Measurements from ENCODE around the gene KRTAP10-3. TPM values are rescaled to one million over a fixed set of nuclear protein-coding genes. Genes with fewer than 3 reads are reported as not detected.

Gene KRTAP10-3
- total and polyA plus RNA-seq, 9 of the 15 experiments (the other 6 are each of a cell fraction or from before 2014, with no cell fraction given) = not detected

DNA sequence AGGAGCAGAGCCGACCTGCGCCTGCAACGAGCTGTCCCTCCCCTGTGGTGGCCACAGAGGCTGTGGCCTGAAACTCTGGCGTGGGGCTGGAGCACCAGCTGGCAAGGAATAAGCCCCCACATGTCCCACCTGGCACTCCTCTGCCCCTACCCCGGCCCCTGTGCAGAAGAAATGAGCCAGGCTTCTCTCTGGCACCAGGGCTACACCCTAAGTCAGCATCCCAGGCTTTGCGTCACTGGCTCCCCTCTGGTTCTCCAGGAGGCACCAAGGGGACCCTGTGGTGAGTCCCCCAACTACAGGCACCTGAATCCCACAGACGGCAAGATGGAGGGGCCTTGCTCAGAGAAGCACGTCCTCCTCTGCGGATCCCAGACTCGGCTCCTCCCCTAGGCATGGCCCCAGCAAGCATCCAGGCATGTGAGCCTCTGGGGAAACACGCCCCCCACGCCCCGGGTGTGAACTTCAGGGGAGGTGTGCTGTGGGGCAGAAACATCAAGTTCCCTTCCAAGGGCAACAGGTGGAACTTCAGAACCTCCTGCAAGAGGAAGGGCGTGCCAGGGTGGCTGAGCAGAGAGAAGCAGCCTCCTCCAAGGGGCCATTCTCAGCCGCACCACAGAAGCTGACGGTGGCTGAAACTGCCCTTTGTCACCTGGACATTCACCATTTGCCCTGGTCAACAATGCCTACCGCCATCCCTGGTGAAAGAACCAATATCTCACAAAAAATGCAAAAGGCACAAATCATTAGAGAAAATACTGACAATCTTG, 44.7 kb upstream of the KRTAP10-3 start (continued):
- TF ChIP-seq NR2C1 (IDR thresholded peaks at IDR 0.05) = no peak
- no peak for TF ChIP-seq NR2C1 (tag; IDR thresholded peaks at IDR 0.05)
- no peak for TF ChIP-seq ZFP36 (IDR thresholded peaks at IDR 0.05; ENCODE audit: low read depth, low read length, partially characterized antibody)
- TF ChIP-seq, protein P1, sequence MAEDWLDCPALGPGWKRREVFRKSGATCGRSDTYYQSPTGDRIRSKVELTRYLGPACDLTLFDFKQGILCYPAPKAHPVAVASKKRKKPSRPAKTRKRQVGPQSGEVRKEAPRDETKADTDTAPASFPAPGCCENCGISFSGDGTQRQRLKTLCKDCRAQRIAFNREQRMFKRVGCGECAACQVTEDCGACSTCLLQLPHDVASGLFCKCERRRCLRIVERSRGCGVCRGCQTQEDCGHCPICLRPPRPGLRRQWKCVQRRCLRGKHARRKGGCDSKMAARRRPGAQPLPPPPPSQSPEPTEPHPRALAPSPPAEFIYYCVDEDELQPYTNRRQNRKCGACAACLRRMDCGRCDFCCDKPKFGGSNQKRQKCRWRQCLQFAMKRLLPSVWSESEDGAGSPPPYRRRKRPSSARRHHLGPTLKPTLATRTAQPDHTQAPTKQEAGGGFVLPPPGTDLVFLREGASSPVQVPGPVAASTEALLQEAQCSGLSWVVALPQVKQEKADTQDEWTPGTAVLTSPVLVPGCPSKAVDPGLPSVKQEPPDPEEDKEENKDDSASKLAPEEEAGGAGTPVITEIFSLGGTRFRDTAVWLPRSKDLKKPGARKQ (CRISPR knock-in tag; IDR thresholded peaks at IDR 0.05) = no peak
- no peak for TF ChIP-seq BACH1 (tag; IDR thresholded peaks at IDR 0.05)
- TF ChIP-seq L3MBTL2 (IDR thresholded peaks at IDR 0.05) = no peak
- TF ChIP-seq PCBP1 (IDR thresholded peaks at IDR 0.05; ENCODE audit: low read depth, low read length, poor library complexity, severe bottlenecking) = no peak
- no peak for TF ChIP-seq POLR2AphosphoS2 (IDR thresholded peaks at IDR 0.05; ENCODE audit: low read length)
- no peak for TF ChIP-seq ZNF384 (IDR thresholded peaks at IDR 0.05; ENCODE audit: low read depth, low read length)
- no peak for TF ChIP-seq CSDE1 (IDR thresholded peaks at IDR 0.05)
- TF ChIP-seq MIER1 (IDR thresholded peaks at IDR 0.05; ENCODE audit: low read depth) = no peak
- TF ChIP-seq CEBPZ (IDR thresholded peaks at IDR 0.05; ENCODE audit: borderline replicate concordance, low read depth, low read length) = no peak
